Dermis blood vessel endothelial cell (primary cell): Measurements from ENCODE around the gene NKPD1. TPM values are rescaled to one million over a fixed set of nuclear protein-coding genes. Genes with fewer than 3 reads are reported as not detected.

Experiments
- DNase-seq: peaks from one replicate; pipeline ENCODE4 v3.0.0; 2010
- total RNA-seq: library from RNA; depleted of rRNA; stranded (reverse); fragments of >200 nt; gene quantifications from 2 replicates; pipeline ENCODE4 v1.2.3, GENCODE V29; 2014

The NKPD1 gene
- total RNA-seq, 1 donor from 2014 or later: 0.34 TPM

GRCh38 chr19:45115809-45116615 lies 44.8 kb downstream of the NKPD1 start:
- DNase-seq: no peak

GRCh38 chr19:45114116-45114515 lies 46.7 kb downstream of the NKPD1 start:
- no peak for DNase-seq

GRCh38 chr19:45113628-45114027 lies 47.2 kb downstream of the NKPD1 start:
- DNase-seq: no peak

- no peak for DNase-seq
These were observed 48.5 kb downstream of the NKPD1 start for GRCh38 chr19:45112111-45112827.

Other genes starting within 250 kb of the NKPD1 start
- 1.7 and 1.9 TPM in 2 replicates for gene APOC1, start 246.4 kb downstream of the NKPD1 start, total RNA-seq
- gene APOC4, start 218.7 kb downstream of the NKPD1 start, total RNA-seq: not detected in 2 replicates
- gene APOC2, start 214.9 kb downstream of the NKPD1 start, total RNA-seq: not detected in 2 replicates
- 28.9 and 65.8 TPM in 2 replicates for gene CLPTM1, start 205.6 kb downstream of the NKPD1 start, total RNA-seq
- gene RELB, start 159.5 kb downstream of the NKPD1 start, total RNA-seq: 16.8 and 18.4 TPM in 2 replicates
- 13.8 and 16.0 TPM in 2 replicates for gene CLASRP, start 121.9 kb downstream of the NKPD1 start, total RNA-seq
- gene ZNF296, start 84.5 kb downstream of the NKPD1 start, total RNA-seq: 0.17 and 0.51 TPM in 2 replicates
- 25.5 and 33.2 TPM in 2 replicates for gene GEMIN7, start 81.7 kb downstream of the NKPD1 start, total RNA-seq
- 31.1 and 39.7 TPM in 2 replicates for gene PPP1R37, start 67.8 kb downstream of the NKPD1 start, total RNA-seq
- gene TRAPPC6A, start 17.3 kb upstream of the NKPD1 start, total RNA-seq: 8.8 and 36.8 TPM in 2 replicates
- 8.3 and 10.0 TPM in 2 replicates for gene BLOC1S3, start 17.8 kb upstream of the NKPD1 start, total RNA-seq
- 1.7 and 3.1 TPM in 2 replicates for gene EXOC3L2, start 84.4 kb upstream of the NKPD1 start, total RNA-seq
- gene MARK4, start 90.3 kb upstream of the NKPD1 start, total RNA-seq: 14.0 and 32.1 TPM in 2 replicates
- not detected in 2 replicates for gene CKM, start 161.9 kb upstream of the NKPD1 start, total RNA-seq
- 0.17 and 0.60 TPM in 2 replicates for gene KLC3, start 179.8 kb upstream of the NKPD1 start, total RNA-seq
- 16.3 and 24.5 TPM in 2 replicates for gene ERCC2, start 209.6 kb upstream of the NKPD1 start, total RNA-seq
- gene PPP1R13L, start 244.1 kb upstream of the NKPD1 start, total RNA-seq: 10.9 and 21.0 TPM in 2 replicates
- gene POLR1G, start 245.7 kb upstream of the NKPD1 start, total RNA-seq: 9.5 and 15.2 TPM in 2 replicates